Activated T-cell treated with anti-CD3 and anti-CD28 coated beads for 48 hours (primary cell): ENCODE data around the gene SLC38A10.

Source experiments
- DNase-seq: peaks from one replicate; pipeline ENCODE4 v3.0.0-alpha.2; 2020; ENCODE audit warnings: low read depth

Gene SLC38A10

GRCh38 chr17:81254955-81255717 lies 40.0 kb downstream of the SLC38A10 start:
- no peak for DNase-seq

GRCh38 chr17:81253358-81254131 lies 41.6 kb downstream of the SLC38A10 start:
- peak; percentile 35 for DNase-seq

- no peak for DNase-seq
Observed at GRCh38 chr17:81252987-81253329, 42.1 kb downstream of the SLC38A10 start.

GRCh38 chr17:81252326-81252986 lies 42.7 kb downstream of the SLC38A10 start:
- DNase-seq: no peak

GRCh38 chr17:81251709-81252301 lies 43.3 kb downstream of the SLC38A10 start:
- DNase-seq: no peak

GRCh38 chr17:81251094-81251708 lies 43.9 kb downstream of the SLC38A10 start:
- DNase-seq: no peak

- DNase-seq: no peak
Observed at GRCh38 chr17:81250286-81251093, 44.6 kb downstream of the SLC38A10 start.

GRCh38 chr17:81249223-81250040 lies 45.7 kb downstream of the SLC38A10 start:
- no peak for DNase-seq

GRCh38 chr17:81248649-81249048 lies 46.5 kb downstream of the SLC38A10 start:
- no peak for DNase-seq

GRCh38 chr17:81247339-81247990 lies 47.6 kb downstream of the SLC38A10 start:
- DNase-seq: no peak

GRCh38 chr17:81246679-81247338 lies 48.3 kb downstream of the SLC38A10 start:
- no peak for DNase-seq

- DNase-seq: no peak
Observed at GRCh38 chr17:81246343-81246670, 48.8 kb downstream of the SLC38A10 start.

- no peak for DNase-seq
Observed at GRCh38 chr17:81245665-81246342, 49.3 kb downstream of the SLC38A10 start.

GRCh38 chr17:81245024-81245664 lies 50.0 kb downstream of the SLC38A10 start:
- no peak for DNase-seq

- DNase-seq: no peak
Observed at GRCh38 chr17:81244358-81245023, 50.6 kb downstream of the SLC38A10 start.

GRCh38 chr17:81243333-81243664 lies 51.8 kb downstream of the SLC38A10 start:
- DNase-seq: no peak

GRCh38 chr17:81242421-81243332 lies 52.4 kb downstream of the SLC38A10 start:
- DNase-seq: no peak
